Activated CD4-positive, alpha-beta T cell treated with anti-CD3 and anti-CD28 coated beads for 4 hours (primary cell): ENCODE data around the gene TTLL11.

Source experiments
- DNase-seq, 2 donors: peaks; one replicate each; pipeline ENCODE4 v3.0.0-alpha.2; 2020

Gene TTLL11

GRCh38 chr9:122109035-122109813 is 16.1 kb upstream of the TTLL11 start:
- no peak for DNase-seq

GRCh38 chr9:122107291-122107805 is 14.2 kb upstream of the TTLL11 start:
- DNase-seq, result no peak

GRCh38 chr9:122106576-122106975 is 13.5 kb upstream of the TTLL11 start:
- DNase-seq, result no peak

- no peak for DNase-seq
Observed at GRCh38 chr9:122103985-122104384, 10.9 kb upstream of the TTLL11 start.

- no peak for DNase-seq
Observed at GRCh38 chr9:122102156-122102555, 9.0 kb upstream of the TTLL11 start.

GRCh38 chr9:122100756-122101155 is 7.6 kb upstream of the TTLL11 start:
- no peak for DNase-seq

- peak; percentile 73 to 79 for DNase-seq
Observed at GRCh38 chr9:122099271-122099869, 6.3 kb upstream of the TTLL11 start.

GRCh38 chr9:122097679-122098315 is 4.7 kb upstream of the TTLL11 start:
- DNase-seq, result no peak

- DNase-seq, result no peak
Observed at GRCh38 chr9:122096620-122097415, 3.7 kb upstream of the TTLL11 start.

- DNase-seq, result peak; percentile 30 to 52
Observed at GRCh38 chr9:122095010-122095767, 2.1 kb upstream of the TTLL11 start.

- DNase-seq, result no peak
Observed at GRCh38 chr9:122091682-122092592, 1.2 kb downstream of the TTLL11 start.

GRCh38 chr9:122090981-122091380 is 2.1 kb downstream of the TTLL11 start:
- DNase-seq, result no peak

GRCh38 chr9:122090287-122090883 is 2.7 kb downstream of the TTLL11 start:
- no peak for DNase-seq

GRCh38 chr9:122088880-122089706 is 4.0 kb downstream of the TTLL11 start:
- no peak for DNase-seq

- no peak for DNase-seq
Observed at GRCh38 chr9:122087406-122088200, 5.5 kb downstream of the TTLL11 start.

- no peak for DNase-seq
Observed at GRCh38 chr9:122086873-122087272, 6.2 kb downstream of the TTLL11 start.

GRCh38 chr9:122085260-122085659 is 7.8 kb downstream of the TTLL11 start:
- DNase-seq, result no peak

GRCh38 chr9:122084026-122084675 is 9.0 kb downstream of the TTLL11 start:
- DNase-seq, result no peak
